HG03565 (cell line): ENCODE measurements around the gene RDX.
"Not testable (repeated sequence)": the region's sequence is repeated elsewhere in the genome, so short reads cannot be mapped to it uniquely, and the experiment has no call there.

Experiments
- ATAC-seq: cut with Tn5 transposase; IDR thresholded peaks from one replicate; pipeline ENCODE4 v1.9.1; 2021; ENCODE audit warnings: mild to moderate bottlenecking, moderate library complexity; ENCODE audit not compliant: unreplicated experiment

RDX gene

DNA sequence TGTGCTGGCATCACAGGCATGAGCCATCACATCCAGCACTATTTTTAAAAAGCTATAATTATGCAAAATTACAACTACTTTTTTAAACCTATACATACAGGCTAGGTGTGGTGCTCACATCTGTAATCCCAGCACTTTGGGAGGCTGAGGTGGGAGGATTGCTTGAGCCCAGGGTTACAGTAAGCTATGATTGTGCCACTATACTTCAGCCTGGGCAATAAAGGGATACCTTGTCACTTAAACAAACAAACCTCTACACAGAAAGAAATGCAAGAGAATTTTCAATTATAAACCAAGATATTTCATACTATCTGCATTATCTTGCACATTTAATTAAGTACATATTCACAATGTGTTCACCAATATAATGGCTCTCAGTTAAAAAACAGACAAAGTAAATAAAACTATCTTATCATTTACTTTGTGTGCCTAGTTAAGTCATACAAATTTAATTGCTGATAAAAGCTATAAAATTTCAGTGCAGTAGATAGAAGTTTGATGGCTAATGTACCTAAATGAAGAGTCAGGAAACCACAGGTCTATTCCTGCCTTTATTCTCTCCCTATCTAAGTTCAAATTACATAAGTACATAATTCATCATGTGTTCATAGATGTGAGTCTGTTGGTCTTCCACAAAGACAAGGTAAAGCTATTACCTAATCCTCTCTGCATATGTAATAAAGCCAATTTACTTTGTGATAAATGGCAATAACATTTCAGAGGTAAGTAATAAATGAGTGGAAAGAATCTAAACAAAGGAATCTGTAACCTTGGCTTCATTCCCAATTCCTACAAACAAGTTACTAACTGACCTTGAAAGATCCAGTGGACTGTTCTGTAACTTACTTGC is 9.0 kb upstream of the RDX start:
- no peak for ATAC-seq

GRCh38 chr11:110303414-110303826 is 7.0 kb upstream of the RDX start:
- no peak for ATAC-seq

DNA sequence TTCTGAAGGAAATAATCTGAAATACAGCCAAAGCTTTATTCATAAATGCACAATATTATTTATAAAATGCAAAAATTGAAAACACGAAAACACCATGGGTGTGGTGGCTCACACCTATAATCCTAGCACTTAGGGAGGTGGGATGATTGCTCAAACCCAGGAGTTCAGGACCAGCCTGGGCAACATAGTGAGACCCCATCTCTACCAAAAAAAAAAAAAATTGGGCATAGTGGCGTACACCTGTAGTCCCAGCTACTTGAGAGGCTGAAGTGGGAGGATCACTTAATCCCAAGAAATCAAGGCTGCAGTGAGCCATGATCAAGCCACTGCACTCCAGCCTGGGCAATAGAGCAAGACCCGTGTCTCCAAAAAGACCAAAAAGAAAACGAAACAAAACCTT is 5.2 kb upstream of the RDX start:
- no peak for ATAC-seq

GRCh38 chr11:110301032-110301431 is 4.6 kb upstream of the RDX start:
- ATAC-seq: no peak

GRCh38 chr11:110299006-110299785 is 2.8 kb upstream of the RDX start:
- no peak for ATAC-seq

GRCh38 chr11:110298301-110298765 is 1.9 kb upstream of the RDX start:
- ATAC-seq: no peak

DNA sequence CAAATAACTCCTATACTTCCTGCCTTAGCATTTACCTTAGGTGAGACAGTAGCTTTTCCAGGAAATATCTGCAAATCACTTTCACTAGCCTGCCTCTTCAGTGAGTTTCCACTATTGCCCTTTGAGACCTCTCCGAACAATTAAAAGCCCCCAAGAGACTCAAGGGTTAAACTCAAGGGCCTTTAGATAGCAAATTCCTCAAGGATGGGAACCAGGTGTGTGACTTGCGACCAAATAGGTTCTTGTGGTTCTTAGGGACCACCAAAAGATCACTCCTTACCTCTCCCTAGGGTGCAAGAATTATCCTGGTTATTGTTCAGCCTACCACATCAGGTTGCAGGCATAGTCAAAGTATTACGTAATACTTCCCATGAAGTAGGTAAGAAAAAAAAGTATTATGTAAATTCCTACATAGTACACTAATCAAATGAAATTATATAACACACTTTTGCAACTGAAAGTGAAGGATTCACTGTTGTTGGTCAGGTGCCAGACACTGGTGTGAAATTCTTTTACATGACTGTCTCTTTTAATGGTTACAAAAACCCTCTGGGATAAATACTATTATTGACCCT is 1.4 kb upstream of the RDX start:
- ATAC-seq: no peak

DNA sequence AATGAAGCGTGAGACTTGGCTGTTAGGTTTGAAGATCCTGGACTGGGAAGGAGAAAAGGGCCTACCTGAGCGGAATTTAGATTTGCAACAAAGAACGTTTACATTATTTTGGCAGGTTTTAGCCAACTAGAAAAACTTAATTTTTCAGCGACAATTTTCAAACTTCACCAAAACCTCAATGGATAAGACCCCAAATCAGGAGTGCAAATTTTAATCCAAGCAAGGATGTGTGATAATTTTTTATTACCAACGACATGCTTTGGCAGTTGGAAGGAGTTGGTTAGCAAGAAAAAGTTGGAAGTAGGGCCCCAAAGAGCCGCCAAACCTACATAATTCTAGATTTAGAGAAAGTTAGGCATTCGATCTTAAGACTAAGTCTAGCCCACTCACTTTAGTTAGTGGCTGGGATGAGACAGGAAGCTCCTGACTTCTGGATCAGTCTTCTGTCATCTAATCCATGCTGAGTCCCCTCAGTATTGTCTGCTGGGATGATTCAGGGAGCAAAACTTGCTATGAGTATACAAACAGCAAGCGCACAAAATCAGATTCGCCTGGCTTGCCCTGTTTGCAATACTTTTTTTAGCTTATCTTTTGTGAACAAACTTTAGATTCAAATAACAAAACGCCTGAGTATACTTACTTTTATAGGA is 787 bp upstream of the RDX start:
- no peak for ATAC-seq

DNA sequence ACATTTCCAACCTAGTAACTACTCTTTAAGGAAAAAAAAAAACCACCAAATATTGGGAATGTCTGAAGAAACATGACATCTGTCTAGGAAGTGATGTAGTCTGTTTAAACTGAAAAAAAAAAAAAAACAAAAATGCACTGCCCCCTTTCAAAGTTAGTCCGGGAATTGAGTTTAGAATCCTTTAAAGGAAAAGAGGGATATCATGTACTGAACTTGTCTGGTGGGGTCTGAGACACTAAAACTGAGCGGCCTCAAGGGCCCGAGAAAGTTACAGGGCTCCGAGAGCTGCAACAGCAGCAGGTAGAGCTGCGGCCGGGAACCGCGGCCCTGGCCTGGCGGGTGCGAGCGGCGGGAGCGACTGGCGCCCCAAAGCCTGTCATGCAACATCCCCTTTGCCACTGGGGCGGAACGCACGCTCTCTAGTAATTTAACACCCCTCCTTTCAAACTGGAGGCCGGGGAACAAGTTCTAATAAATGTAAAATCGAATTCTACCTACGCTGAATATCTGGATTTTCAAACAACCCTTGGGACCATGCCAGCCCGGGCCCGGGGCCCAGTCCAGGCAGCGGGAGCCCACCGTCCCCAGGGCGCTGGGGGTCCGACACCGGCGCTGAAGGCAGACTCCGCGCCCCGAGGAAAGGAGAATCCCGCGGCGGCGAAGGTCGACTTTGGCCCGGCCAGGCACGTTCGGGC is 736 bp downstream of the RDX start:
- ATAC-seq: peak; percentile 45

DNA sequence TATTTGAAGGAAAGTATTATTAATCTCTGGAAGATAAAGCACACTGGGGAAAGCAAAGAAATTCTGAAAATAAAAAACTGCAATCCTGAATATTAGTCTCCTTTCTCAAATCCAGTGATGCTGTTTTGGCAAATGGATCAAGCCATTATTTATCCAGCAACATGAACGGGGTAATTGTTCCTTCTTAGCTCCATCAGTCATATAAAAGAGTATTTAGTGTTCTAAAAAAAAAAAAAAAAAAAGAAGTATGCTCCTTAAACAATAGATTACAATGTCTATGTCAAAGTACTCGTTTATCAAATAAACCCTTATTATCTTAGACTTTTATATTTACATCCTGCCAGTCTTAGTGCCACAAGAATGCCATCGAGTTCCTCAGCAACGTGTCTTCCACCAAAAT is 1.3 kb downstream of the RDX start:
- ATAC-seq: no peak

DNA sequence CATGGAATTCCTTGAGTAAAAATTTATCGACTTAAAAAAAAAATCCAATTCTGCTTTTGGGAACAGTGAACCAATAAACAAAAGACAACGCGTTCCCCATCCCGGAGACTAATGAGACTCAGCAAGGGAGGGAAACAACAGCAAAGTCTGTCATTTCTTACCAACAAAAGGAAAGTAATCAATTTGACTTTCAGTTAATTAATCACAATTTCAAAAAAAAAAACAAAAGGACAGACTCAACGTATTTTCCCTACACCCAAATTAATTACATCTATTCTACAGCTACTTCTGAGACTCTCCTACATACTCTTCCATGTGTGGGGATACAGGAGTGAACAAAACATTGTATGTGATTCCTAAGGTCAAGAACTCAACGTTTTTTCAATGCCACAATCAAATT is 1.9 kb downstream of the RDX start:
- ATAC-seq: no peak

- no peak for ATAC-seq
These were observed 3.0 kb downstream of the RDX start for GRCh38 chr11:110293389-110293788.

DNA sequence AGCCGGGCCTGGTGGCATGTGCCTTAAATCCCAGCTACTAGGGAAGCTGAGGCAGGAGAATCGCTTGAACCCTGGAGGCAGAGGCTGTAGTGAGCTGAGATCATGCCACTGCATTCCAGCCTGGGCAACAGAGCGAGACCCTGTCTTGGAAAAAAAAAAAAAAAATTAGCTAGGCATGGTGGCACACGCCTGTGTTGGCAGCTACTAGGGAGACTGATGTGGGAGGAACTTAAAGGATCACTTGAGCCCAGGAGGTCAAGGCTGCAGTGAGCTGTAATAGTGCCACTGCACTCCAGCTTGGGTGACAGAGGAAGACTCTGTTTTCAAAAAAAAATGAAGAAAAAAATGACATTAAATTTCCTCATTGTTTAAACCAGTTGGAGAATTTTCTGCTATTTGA is 4.3 kb downstream of the RDX start:
- not testable (repeated sequence) for ATAC-seq

GRCh38 chr11:110290591-110291334 is 5.7 kb downstream of the RDX start:
- ATAC-seq: no peak

GRCh38 chr11:110289472-110289871 is 6.9 kb downstream of the RDX start:
- no peak for ATAC-seq

DNA sequence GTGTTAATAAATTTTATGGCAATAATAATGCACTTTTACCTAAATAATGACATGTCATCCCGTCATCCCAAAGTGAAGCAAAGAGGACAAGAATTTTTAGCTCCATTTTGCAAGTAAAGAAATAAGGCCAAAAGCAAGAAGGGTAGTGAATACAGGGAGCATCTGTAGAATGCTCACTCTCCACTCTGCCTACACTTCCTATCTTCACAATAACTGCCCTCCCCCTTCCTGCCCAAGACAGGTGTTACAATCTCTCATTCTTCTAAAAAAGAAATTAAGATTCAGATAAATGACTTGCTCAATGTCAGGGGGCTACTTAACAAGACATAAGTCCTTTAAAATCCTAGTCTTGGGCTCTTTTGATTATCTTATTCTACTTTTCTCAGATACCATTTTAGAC is 8.9 kb downstream of the RDX start:
- ATAC-seq: no peak

DNA sequence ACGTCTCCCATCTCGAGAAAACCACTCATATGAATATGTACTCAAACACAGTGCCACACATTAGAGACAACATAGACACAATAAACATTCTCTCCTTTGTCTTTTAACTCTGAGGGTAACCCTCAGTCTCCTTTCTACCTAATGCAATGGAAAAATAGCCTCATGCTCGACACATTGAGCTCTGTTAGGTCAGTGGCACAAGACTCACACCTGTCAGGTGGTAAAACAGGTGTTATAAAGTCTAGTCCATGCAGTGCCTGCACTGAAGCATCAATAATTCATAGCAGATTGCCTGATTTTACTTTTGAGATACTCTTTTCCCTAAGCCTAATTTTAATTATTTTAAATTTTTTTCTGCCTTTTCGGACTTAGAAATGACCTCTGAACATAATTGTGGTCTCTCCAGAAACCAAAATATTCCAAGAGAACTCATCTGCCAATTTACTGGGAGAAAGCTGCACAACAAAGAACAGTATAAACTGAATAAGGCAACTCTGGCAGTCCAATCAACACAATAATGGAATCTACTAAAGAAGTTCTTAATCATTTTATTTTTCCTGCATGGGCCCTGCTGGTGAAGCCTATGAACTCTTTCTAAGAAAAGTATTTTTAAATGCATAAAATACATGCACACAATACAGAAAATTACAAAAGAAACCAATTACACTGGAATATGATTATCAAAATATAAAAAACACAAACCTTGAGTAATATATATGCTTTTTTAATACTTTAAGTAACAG is 9.9 kb downstream of the RDX start:
- ATAC-seq: no peak

DNA sequence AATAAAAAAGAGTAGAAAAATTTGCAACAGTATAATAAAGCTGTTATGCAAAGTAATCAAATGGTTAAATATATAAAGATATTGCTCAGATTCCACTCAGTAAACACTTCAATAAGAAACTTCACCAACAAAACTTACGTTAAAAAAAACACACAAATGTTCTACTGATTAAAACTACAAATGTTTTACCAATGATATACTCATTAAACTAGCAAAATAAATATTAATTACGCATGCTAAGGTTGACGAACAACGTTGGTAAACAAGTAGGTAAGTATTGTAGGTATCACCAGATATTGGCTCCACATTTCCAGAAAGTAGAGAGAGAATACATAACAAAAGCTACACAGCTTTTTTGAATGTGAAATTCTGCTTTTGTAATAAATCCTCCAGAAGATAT is 12.6 kb downstream of the RDX start:
- ATAC-seq: no peak

DNA sequence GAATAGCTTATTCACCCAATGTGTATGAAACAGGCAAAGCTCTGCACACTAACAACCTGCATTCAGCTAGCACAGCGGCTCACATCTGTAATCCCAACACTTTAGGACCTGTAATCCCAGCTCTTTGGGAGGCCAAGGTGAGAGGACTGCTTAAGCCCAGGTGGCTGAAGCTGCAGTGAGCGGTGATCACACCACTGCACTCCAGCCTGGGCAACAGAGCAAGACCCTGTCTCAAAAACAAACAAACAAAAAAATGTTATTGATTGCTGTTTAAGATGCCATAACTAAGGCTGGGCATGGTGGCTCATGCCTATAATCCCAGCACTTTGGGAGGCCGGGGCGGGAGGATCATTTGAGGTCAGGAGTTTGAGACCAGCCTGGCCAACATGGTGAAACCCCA is 15.8 kb downstream of the RDX start:
- not testable (repeated sequence) for ATAC-seq
